Upper lobe of right lung (tissue), 1 donor: ENCODE results near the gene CNDP1. TPM values are rescaled to one million over a fixed set of nuclear protein-coding genes. Genes with fewer than 3 reads are reported as not detected.
"Not testable (repeated sequence)": the region's sequence is repeated elsewhere in the genome, so short reads cannot be mapped to it uniquely, and the experiment has no call there.

Source experiments
- ATAC-seq: fragments of 200-7000 bp; cut with Tn5 transposase; one replicate; pipeline ENCODE4 v1.9.1; 2020; ENCODE audit warnings: mild to moderate bottlenecking, moderate library complexity
- DNase-seq: peaks from one replicate; pipeline ENCODE4 v3.0.0-alpha.2; 2020
- H3K27ac ChIP-seq: fragments of 200-600 bp; one replicate; pipeline ENCODE4 v1.8.0; 2022
- H3K27me3 ChIP-seq: fragments of 200-600 bp; one replicate; pipeline ENCODE4 v1.8.0; 2022; ENCODE audit warnings: mild to moderate bottlenecking
- H3K36me3 ChIP-seq: fragments of 200-600 bp; one replicate; pipeline ENCODE4 v1.8.0; 2022
- H3K4me1 ChIP-seq: fragments of 200-600 bp; one replicate; pipeline ENCODE4 v1.8.0; 2022
- H3K4me3 ChIP-seq: fragments of 200-600 bp; one replicate; pipeline ENCODE4 v1.8.0; 2022; ENCODE audit warnings: mild to moderate bottlenecking
- H3K9me3 ChIP-seq: fragments of 200-600 bp; one replicate; pipeline ENCODE4 v1.8.0; 2022
- intact Hi-C: fragments of 100-400 bp; cut with DNase I; formaldehyde crosslinking; loops from one replicate; pipeline ENCODE4 v1.11.0; 2022
- total RNA-seq: library from RNA; stranded (reverse); fragmentation: NEBNext Ultra II Directional; extraction: Animal tissue kit (Norgen Biotek cat#: 25700); gene quantifications from one replicate; pipeline ENCODE4 v1.2.1, GENCODE V29; 2021
- TF ChIP-seq, protein P1 (sequence below): fragments of 200-600 bp; IDR thresholded peaks from one replicate; pipeline ENCODE4 v1.8.0; 2022; ENCODE audit warnings: antibody characterized with exemption
- donor health status: DM: no; HTN: yes; CAD: no; lungs with severe emphysema.

The CNDP1 gene
- total RNA-seq, 1 donor from 2014 or later, result not detected

DNA sequence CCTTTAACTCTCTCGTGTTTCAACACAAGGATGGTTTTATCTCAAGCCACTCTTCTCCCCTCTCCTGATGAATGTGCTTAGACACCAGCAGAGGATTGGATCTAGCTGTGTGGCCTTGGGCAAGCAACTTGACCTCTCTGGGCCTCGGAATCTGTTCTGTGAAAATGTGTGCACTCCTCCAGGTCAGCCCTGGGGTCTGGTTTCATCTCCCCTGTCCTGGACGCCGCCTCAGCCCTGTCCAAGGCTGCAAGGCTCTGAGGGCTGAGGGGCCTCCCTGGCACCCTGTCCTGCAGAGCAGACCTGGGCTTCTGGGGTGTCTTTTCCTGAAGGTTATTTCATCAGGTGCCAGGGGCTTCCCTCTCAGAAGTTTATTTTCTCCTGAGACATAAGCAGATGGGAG is 28.5 kb downstream of the CNDP1 start:
- TF ChIP-seq, protein P1, sequence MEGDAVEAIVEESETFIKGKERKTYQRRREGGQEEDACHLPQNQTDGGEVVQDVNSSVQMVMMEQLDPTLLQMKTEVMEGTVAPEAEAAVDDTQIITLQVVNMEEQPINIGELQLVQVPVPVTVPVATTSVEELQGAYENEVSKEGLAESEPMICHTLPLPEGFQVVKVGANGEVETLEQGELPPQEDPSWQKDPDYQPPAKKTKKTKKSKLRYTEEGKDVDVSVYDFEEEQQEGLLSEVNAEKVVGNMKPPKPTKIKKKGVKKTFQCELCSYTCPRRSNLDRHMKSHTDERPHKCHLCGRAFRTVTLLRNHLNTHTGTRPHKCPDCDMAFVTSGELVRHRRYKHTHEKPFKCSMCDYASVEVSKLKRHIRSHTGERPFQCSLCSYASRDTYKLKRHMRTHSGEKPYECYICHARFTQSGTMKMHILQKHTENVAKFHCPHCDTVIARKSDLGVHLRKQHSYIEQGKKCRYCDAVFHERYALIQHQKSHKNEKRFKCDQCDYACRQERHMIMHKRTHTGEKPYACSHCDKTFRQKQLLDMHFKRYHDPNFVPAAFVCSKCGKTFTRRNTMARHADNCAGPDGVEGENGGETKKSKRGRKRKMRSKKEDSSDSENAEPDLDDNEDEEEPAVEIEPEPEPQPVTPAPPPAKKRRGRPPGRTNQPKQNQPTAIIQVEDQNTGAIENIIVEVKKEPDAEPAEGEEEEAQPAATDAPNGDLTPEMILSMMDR, result no peak
- ATAC-seq (no peak), DNase-seq (no peak)
- no peaks in the 10 kb centered on the region for H3K36me3 ChIP-seq
- intact Hi-C loops, result no loop called here
- no peaks in the 10 kb centered on the region for H3K4me1 ChIP-seq
- H3K4me3 ChIP-seq, result no peak overlapping the region
- H3K9me3 ChIP-seq, result no peaks in the 10 kb centered on the region
- H3K27me3 ChIP-seq, result no peaks in the 10 kb centered on the region
- no peak overlapping the region for H3K27ac ChIP-seq

- Histone ChIP-seq H3K4me1 (no peaks in the 10 kb centered on the region), H3K27ac (no peak overlapping the region), H3K27me3 (no peaks in the 10 kb centered on the region), H3K4me3 (no peak overlapping the region), H3K36me3 (no peaks in the 10 kb centered on the region), H3K9me3 (no peaks in the 10 kb centered on the region)
- DNase-seq (no peak), ATAC-seq (no peak)
- intact Hi-C loops, result no loop called here
- TF ChIP-seq, protein P1, result no peak
Measured at GRCh38 chr18:74563999-74564398, 29.7 kb downstream of the CNDP1 start.

GRCh38 chr18:74565164-74565563 is 30.9 kb downstream of the CNDP1 start:
- DNase-seq, H3K9me3 ChIP-seq, ATAC-seq, H3K4me1 ChIP-seq, H3K36me3 ChIP-seq, intact Hi-C loops, H3K4me3 ChIP-seq, H3K27ac ChIP-seq, H3K27me3 ChIP-seq: not testable (repeated sequence)

- H3K9me3 ChIP-seq, H3K27me3 ChIP-seq, intact Hi-C loops, H3K36me3 ChIP-seq, H3K4me1 ChIP-seq, DNase-seq, ATAC-seq, H3K27ac ChIP-seq, H3K4me3 ChIP-seq: not testable (repeated sequence)
Measured at GRCh38 chr18:74565993-74566392, 31.7 kb downstream of the CNDP1 start.

GRCh38 chr18:74567822-74568221 is 33.5 kb downstream of the CNDP1 start:
- Histone ChIP-seq H3K27ac (no peak overlapping the region), H3K27me3 (no peaks in the 10 kb centered on the region), H3K36me3 (no peaks in the 10 kb centered on the region), H3K4me1 (no peaks in the 10 kb centered on the region), H3K9me3 (no peaks in the 10 kb centered on the region), H3K4me3 (no peak overlapping the region)
- ATAC-seq (peak; percentile 48), DNase-seq (no peak)
- intact Hi-C loops, result no loop called here
- TF ChIP-seq, protein P1, result no peak

DNA sequence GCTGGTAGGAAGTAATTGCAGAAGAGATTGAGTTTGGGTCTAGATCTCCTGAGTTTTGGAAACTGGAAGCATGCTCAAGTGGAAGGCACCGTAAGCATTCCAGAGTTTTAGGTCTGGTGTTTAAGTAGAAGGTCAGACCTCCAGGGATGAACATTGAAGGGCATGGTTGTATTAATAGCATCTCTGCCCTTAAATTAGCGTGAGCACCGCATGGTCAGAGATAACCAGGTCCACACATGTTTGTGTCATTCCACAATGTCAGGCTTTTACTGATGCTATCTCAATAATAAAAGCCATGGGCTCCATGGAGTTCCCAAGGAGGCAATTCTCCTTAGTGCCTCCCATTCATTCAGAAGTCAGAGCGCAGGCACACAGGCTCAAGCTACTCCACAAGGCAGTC is 35.1 kb downstream of the CNDP1 start:
- DNase-seq, result no peak
- no peak for ATAC-seq
- intact Hi-C loops, result no loop called here
- Histone ChIP-seq H3K4me1 (no peaks in the 10 kb centered on the region), H3K36me3 (no peaks in the 10 kb centered on the region), H3K27me3 (no peaks in the 10 kb centered on the region), H3K9me3 (no peaks in the 10 kb centered on the region), H3K4me3 (no peak overlapping the region), H3K27ac (no peak overlapping the region)
- TF ChIP-seq, protein P1, result no peak

GRCh38 chr18:74570266-74570665 is 36.0 kb downstream of the CNDP1 start:
- intact Hi-C loops, result no loop called here
- no peak for ATAC-seq
- Histone ChIP-seq H3K4me1 (no peaks in the 10 kb centered on the region), H3K27me3 (no peaks in the 10 kb centered on the region), H3K27ac (no peak overlapping the region), H3K36me3 (no peaks in the 10 kb centered on the region), H3K4me3 (no peak overlapping the region), H3K9me3 (no peaks in the 10 kb centered on the region)
- TF ChIP-seq, protein P1, result no peak
- no peak for DNase-seq
